ENCODE data around the gene UTP11. TPM values are rescaled to one million over a fixed set of nuclear protein-coding genes. Genes with fewer than 3 reads are reported as not detected.
A peak's percentile ranks its signal among the peaks of the same experiment; 100 is the strongest.

UTP11 gene
- total RNA-seq, 1 donor from 2014 or later: 16.5 TPM

DNA sequence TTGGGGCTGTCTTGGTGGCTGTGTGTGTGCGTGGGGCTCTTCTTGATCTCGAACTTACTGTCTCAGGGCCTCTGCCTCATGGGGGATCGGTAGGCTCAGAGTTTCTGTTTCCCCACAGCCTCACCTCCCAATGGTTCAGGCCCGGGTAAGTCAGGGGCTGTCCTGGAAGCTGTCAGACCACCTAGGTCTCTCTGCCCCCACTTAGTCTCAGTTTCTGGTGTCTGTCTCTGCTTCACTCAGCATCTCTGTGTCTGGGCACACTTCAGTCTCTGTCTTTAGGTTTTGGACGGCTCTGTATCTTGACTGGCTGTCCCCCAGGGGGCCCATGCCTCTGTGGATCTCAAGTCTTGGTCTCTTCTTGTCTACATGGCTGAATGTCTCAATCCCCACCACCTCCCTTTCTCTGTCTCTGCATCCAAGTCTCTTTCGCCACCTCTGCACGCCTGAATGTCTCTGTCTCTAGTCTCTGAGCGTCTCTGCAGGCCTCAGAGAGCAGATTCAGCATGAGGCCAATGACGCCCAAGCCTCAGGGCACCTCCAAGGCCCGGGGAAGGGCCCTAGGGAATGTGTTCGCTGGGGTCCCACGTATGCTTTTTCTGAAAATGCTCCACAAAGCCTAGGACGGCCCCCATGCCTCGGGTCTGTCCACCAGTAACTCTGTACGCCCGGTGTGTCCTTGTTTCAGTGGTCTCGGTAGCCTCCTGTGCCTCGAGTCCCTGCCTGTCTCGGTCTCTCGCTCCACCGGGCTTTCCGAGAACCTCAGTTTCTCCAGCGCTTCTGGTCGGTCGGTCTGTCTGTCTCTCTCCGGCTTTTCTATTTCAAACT is 8.0 kb upstream of the UTP11 start:
- Histone ChIP-seq H3K36me3 (no peaks in the 10 kb centered on the region), H3K27ac (peak overlapping the region; percentile 93 to 96), H3K9me3 (no peaks in the 10 kb centered on the region), H3K27me3 (no peaks in the 10 kb centered on the region), H3K4me1 (peaks cover 22 to 43% of the 10 kb centered on the region in 2 donors), H3K4me3 (peak overlapping the region; percentile 80 to 89)
- TF ChIP-seq, protein P1, sequence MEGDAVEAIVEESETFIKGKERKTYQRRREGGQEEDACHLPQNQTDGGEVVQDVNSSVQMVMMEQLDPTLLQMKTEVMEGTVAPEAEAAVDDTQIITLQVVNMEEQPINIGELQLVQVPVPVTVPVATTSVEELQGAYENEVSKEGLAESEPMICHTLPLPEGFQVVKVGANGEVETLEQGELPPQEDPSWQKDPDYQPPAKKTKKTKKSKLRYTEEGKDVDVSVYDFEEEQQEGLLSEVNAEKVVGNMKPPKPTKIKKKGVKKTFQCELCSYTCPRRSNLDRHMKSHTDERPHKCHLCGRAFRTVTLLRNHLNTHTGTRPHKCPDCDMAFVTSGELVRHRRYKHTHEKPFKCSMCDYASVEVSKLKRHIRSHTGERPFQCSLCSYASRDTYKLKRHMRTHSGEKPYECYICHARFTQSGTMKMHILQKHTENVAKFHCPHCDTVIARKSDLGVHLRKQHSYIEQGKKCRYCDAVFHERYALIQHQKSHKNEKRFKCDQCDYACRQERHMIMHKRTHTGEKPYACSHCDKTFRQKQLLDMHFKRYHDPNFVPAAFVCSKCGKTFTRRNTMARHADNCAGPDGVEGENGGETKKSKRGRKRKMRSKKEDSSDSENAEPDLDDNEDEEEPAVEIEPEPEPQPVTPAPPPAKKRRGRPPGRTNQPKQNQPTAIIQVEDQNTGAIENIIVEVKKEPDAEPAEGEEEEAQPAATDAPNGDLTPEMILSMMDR (IDR thresholded peaks at IDR 0.05): no peak
- DNase-seq (ENCODE audit: low spot score in 2 of 2): no peak
- intact Hi-C loops (cut with DNase I): loop anchor here (5.0 kb wide), 1 partner anchor 312 kb away; the partner anchor contains the start of gene CDCA8

DNA sequence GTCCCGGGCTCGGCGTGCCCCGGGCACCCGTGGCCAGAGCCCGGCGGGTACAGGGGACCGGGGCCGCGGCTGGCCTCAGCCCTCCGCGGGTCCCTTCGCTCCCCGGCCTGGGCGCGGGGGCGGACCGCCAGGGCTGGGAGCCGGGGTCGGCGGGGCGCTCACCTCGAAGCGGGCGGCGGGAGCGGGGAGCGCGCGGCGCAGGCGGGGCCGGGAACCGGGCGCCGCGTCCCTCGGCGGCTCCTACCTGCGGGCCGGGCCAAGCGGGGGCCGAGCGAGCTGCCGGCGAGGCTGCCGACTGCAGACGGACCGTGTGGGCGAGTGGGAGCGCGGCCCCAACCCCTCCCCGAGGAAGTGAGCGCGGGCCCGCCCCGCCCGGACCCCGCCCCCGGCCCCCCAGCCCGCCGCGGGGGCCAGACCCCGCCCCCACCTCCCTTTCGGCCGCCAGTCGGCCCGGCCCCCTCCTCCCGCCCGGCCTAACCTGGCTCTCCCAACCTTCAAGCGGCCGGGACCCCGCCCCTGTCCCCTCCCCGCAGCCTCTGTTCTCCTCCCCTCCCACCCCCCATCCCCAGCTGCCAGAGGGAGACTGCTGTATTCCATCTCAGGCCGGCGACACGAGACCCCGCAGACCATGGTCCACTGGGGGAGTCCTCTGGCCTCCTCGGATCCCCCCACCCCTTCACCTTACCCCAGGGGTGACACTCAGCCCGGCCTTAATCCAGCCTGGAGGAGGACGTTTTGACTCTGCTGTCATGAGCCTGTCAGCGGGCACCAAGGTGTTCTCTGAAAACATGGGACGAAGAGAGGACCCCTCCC is 7.1 kb upstream of the UTP11 start, which contains the start of gene FHL3:
FHL3 (minus strand) TSS at position 320 of the 813 bp plus-strand sequence. CDS start 6,102 bp downstream, outside the sequence.
- no peak for DNase-seq (ENCODE audit: low spot score in 2 of 2)
- Histone ChIP-seq H3K27me3 (no peaks in the 10 kb centered on the region), H3K36me3 (no peaks in the 10 kb centered on the region), H3K27ac (peak within 1 kb of the TSS; percentile 93 to 96), H3K4me1 (peaks cover 14 to 34% of the 10 kb centered on the region in 2 donors), H3K9me3 (no peaks in the 10 kb centered on the region), H3K4me3 (peak within 1 kb of the TSS; percentile 80 to 89)
- TF ChIP-seq, protein P1 (IDR thresholded peaks at IDR 0.05): no peak
- intact Hi-C loops (cut with DNase I): loop anchor here (5.0 kb wide), 1 partner anchor 313 kb away; the partner anchor contains the start of gene CDCA8

DNA sequence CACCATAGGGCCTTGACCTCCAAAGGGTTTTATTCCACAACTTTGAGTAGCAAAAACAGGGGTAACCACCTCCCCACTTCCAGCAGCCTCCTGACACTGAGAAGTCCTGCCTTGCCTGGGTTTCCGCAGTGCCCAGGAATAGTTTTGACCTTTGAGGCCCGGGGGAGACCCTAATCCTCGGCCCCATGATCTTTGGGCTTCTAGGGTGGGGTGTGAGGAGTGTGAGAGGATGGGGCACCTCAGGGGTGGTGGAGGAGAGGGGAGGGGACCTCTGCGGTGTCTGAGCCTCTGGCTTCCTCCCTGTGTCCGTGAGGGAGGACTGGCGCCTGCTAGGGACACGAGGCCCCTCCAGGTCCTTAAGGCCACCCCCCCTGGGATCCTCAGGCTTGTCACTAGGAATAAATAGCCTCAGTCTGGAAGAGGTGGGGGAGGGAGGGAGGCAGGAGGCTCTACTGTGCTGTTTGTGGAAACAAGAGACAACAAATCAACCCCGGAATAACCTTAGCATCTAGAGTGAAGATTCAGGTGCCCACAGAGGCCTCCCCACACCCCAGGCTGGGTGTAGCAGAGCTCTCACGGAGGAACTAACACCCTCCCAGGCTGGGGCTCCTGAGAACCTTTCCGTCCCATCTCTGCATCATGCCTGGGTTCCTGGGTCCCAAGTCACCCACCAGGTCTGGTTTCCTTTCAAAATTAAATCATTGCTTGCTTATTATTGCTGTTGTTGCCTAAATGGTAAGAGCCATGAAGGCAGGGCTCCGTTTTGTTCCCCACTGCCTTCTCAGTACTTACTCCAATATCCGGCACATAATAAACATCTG is 6.3 kb upstream of the UTP11 start:
- intact Hi-C loops (cut with DNase I): loop anchor here (5.0 kb wide), 1 partner anchor 314 kb away; the partner anchor contains the start of gene CDCA8
- TF ChIP-seq, protein P1 (IDR thresholded peaks at IDR 0.05): no peak
- Histone ChIP-seq H3K4me3 (peak overlapping the region; percentile 80 to 89), H3K9me3 (no peaks in the 10 kb centered on the region), H3K36me3 (no peaks in the 10 kb centered on the region), H3K4me1 (peaks cover 6 to 26% of the 10 kb centered on the region in 2 donors), H3K27me3 (no peaks in the 10 kb centered on the region), H3K27ac (peak overlapping the region; percentile 80 to 96)
- DNase-seq (ENCODE audit: low spot score in 2 of 2): no peak

DNA sequence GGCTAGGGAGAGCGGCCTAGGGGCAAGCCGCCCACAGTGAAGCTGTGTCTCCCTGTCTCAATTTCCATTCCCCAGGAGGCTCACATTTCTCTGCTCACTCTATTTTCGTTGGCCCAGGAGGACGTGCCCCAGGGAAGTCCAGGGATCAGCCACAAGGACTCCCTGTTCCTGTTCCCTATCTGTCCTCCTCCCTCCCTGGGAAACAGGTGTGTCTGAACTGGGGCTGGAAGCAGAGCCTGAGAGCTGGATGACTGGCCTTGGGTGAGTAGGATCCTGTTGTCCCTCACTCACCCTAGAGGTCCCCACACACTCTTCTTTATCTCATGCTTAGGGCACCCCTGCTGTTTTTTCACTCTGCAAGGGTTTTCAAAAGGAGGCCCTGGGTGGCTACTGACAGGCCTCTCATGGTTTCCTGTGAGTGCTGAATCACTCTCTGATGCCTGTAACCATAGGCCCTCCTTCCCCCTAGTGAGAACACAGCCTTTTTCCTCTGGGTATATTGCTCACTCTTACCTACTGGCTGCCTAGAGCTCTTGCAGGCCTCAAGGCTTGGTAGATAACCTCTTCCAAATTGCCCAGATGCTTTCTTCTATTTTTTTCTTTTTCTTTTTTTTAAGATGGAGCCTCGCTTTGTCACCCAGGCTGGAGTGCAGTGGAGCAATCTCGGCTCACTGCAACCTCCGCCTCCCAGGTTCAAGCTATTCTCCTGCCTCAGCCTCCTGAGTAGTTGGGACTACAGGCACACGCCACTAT is 3.3 kb upstream of the UTP11 start:
- no peak for DNase-seq (ENCODE audit: low spot score in 2 of 2)
- intact Hi-C loops (cut with DNase I): loop anchor here (5.0 kb wide), 1 partner anchor 317 kb away; the partner anchor contains the start of gene CDCA8
- TF ChIP-seq, protein P1 (IDR thresholded peaks at IDR 0.05): no peak
- Histone ChIP-seq H3K4me3 (no peak overlapping the region), H3K4me1 (peaks cover 11 to 13% of the 10 kb centered on the region in 2 donors), H3K27me3 (no peaks in the 10 kb centered on the region), H3K36me3 (no peaks in the 10 kb centered on the region), H3K9me3 (no peaks in the 10 kb centered on the region), H3K27ac (peak overlapping the region; percentile 56 to 73)
